Stimulated activated CD8-positive, alpha-beta memory T cell treated with anti-CD3 and anti-CD28 coated beads, Interleukin-12 subunit alpha, Interleukin-12 subunit beta, amount 100 ng/mL, for 24 hours (primary cell): Measurements from ENCODE around the gene RIBC2.
"Not testable (repeated sequence)": the region's sequence is repeated elsewhere in the genome, so short reads cannot be mapped to it uniquely, and the experiment has no call there.

Experiments used
- DNase-seq: peaks from one replicate; pipeline ENCODE4 v3.0.0-alpha.2; 2020; ENCODE audit errors: extremely low read depth

Gene RIBC2

DNA sequence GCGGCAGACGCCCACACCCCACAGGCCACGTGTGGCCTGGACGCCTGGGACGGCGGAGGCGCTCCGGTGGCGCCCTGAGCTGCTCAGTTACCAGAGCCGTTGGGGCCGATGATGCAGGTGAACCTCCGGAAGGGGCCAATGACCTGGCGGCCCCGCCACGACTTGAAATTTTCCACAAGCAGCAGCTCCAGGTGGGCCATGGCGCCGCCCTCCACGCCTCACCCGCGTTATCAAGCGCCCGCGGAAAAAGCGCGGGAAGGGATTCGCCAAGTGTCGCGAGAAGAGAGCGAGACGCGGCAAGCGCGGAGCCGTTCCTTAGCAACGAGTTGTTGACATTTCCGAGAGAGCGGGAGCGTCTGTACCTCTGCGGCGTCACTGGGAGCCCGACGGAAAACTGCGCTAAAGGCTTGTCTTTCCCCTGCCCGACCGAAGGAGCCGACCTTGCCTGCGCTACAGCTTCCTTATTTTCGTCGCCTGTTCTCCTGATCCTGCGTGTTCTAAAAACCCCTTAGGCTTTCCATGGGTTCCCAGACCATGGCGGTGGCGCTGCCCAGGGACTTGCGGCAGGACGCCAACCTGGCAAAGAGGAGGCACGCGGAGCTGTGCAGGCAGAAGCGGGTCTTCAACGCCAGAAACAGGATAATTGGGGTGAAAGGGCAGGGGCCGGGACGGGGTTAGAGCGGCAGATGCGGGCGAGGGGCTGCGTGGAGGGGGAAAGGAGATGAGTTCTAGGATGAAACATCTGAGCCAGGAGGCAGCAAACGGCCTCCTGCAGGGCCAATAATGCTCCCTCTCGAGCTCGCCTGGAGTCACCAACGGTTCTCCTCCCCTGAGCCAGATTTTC lies at the start of gene RIBC2, which contains the start of gene SMC1B:
Gene RIBC2 (plus strand): TSS at position 326 of the 844 bp plus-strand sequence. CDS start 194 bp downstream, at position 520.
Gene SMC1B (minus strand): TSS at position 232 of the 844 bp plus-strand sequence. CDS start 32 bp downstream, at position 200.
- DNase-seq, result peak; percentile 63

GRCh38 chr22:45366713-45367112 lies 46.8 kb upstream of the RIBC2 start:
- DNase-seq, result no peak

GRCh38 chr22:45373592-45373991 lies 39.9 kb upstream of the RIBC2 start:
- not testable (repeated sequence) for DNase-seq

DNA sequence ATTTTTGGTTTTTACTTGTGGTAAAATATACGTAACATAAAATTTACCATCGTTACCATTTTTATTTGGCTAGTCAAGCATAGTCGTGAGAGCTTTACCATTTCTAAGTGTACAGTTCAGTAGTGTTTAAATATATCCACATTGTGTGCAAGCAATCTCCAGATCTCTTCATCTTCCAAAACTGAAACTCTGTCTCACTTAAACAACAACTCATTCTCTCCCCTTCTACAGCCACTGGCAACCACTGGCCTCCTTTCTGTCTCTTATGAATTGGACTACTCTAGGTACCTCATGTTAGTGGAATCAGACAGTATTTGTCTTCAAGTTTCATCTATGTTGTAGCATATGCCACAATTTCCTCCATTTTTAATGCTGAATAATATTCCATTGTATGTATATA lies 37.5 kb upstream of the RIBC2 start:
- DNase-seq, result no peak

- no peak for DNase-seq
These were observed 36.8 kb upstream of the RIBC2 start for GRCh38 chr22:45376703-45377102.

GRCh38 chr22:45381348-45381747 lies 32.1 kb upstream of the RIBC2 start:
- DNase-seq, result no peak

- no peak for DNase-seq
These were observed 23.9 kb upstream of the RIBC2 start for GRCh38 chr22:45389546-45389945.

GRCh38 chr22:45397806-45398205 lies 15.7 kb upstream of the RIBC2 start:
- DNase-seq, result no peak

- no peak for DNase-seq
These were observed 15.3 kb upstream of the RIBC2 start for GRCh38 chr22:45398214-45398613.

GRCh38 chr22:45399712-45400445 lies 13.6 kb upstream of the RIBC2 start:
- no peak for DNase-seq

GRCh38 chr22:45402466-45402985 lies 11.0 kb upstream of the RIBC2 start:
- DNase-seq, result no peak

DNA sequence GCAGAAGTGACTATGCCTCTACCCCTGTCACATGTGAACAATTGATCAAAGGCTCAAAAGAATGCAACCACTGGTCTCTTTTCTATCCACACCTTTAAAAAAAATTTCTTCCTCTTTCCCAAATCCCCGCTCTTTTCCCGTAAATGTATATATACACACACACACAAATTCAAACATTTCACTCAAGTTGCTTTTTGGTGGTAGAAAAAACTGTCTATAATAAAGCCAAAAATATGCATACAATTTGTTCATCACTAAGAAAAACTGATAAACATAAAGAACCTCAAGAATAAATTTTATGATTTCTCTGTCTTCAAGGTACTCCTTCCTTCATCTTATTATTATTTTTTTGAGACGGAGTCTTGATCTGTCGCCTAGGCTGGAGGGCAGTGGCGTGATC lies 5.7 kb upstream of the RIBC2 start:
- DNase-seq, result no peak

- DNase-seq, result no peak
These were observed 503 bp upstream of the RIBC2 start for GRCh38 chr22:45413013-45413367.

DNA sequence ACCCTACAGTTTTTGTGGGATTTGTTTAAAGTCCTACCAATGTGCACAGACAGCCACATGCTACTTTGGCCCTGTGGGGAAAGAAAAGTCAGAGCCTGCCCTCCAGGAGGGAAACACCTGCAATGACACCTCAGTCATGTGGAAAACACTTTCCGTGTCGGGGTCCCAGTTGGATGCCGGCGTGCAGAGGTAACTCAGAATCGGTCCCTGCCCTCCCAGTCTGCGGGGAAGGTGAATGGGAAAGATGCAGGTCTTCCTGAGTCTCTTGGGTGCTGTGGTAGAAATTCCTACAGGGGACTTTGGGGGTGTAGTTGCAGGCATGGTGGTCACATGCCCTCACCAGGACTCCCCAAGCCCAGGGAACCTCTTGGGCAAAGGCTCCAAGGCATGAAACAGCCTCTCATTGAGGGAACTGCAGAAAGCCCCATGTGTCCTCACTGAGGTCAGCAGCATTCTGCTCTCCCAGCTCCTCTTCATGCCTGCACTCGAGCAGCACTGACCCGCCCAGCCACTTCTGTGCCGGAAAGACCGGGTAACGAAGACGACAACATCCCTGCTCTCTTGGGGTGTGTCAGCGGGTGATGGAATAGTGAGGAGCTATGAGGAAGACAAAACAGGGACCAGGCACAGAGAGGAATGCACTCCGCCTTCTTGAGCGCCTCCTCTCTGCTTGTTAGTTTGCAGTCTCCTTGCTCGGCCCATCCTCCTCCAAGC lies 4.7 kb downstream of the RIBC2 start:
- DNase-seq, result no peak

DNA sequence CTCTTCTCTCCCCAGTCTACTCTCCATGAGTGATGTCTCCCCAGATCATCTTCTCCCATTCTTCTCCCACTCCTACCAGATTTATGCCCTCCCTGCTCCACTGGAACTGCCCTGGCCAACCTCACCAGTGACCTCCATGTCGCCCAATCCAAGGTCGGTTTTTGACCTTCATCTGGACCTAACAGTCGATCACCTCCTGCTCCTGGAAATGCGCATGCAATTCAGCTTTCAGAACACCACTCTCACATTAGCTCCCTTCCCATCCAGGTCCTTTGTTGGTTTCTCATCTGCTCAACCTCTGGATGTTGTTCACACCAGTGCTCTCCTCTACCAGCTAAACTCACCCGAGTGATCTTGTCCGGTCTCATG lies 5.3 kb downstream of the RIBC2 start:
- no peak for DNase-seq

DNA sequence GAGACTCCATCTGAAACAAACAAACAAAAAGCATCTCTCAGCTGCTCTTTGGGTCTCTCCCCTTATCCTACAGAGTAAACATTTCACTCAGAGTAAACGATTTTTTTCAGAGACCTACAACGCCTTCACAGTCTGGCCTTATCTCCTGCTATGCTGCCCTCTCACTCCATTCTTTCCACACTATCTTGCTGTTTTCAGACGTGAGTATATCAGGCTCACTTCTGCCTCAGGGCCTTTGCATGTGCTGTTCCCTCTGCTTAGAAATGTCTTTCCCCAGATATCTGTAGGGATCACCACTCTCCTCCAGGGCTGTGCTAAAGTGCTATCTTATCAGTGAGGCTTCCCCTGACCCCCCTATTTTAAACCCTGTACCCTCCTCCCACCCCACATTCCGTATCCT lies 6.5 kb downstream of the RIBC2 start:
- DNase-seq, result no peak

- no peak for DNase-seq
These were observed 7.0 kb downstream of the RIBC2 start for GRCh38 chr22:45420539-45420938.

DNA sequence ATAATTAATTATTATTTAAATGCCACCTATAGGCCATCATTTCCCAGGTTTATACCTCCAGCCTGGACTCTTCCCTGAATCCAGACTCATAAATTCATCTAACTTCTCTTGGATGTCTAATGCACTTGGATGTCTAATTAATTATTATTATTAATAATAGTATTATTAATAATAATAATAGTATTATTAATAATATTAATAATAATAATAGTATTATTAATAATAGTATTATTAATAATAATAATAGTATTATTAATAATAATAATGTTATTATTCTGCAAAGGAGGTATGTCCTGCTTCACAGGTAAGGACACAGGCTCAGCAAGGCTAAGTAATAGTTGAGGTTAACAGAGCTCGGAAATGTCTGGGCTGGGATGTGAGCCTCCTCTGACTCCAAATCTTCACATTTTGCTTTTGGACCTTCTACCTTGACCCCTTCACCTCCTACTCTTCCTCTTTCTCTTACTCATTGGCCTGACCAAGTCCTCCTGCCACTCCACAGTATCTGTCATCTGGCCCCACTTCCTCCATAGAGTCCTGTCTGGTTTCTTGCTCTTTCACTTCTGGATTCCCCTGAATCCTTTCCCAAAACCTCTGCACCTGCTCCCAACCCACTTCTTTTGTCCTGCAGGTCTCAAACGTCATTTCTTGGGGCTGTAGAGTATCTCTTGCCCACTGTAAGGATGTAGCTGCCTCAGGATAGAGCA lies 8.0 kb downstream of the RIBC2 start:
- DNase-seq, result no peak

- DNase-seq, result no peak
These were observed 8.9 kb downstream of the RIBC2 start for GRCh38 chr22:45422237-45422983.

DNA sequence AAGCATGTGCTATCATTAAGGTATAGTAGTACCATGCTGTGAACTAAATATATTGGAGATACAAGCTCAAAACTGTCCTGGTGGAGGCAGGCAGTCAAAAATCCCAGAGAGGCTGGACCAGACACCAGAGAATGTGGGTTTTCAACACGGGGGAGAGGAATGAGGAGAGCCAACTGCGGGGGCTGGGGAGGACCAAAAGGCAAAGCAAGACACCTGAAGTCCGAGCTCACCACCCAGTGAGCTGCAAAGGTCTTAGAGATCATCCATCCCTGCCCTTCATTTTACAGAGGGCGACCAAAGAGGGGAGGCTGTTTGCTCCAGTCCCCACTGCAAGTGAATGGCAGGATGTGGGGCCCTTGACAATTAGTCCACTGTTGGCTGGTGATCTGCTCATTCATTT lies 10.0 kb downstream of the RIBC2 start:
- no peak for DNase-seq

DNA sequence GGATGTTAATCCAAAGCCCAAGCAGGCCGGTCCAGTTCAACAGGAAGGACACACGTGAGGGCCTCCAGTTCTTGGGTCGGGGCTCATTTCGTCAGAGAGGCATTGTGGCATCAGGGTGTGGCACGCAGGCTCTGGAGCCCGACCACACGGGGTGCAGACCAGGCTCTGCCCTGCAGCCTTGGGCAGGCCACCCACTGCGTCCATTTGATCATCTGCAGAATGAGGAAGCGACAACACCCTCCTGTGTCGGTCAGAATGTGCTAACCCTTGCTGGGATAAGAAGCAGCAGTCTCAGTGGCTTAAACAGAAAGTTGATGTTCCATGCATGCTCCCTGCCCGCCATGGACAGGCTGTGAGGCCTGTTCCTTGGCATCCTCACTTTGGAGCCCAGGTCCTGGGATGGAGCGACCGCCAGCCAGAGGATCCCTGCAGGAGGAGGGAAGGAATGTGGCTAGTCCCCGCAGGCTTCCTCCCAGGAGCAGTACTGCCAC lies 10.8 kb downstream of the RIBC2 start:
- DNase-seq, result no peak
